Smooth muscle cell (in vitro differentiated cells): Measurements from ENCODE around the gene XYLB. TPM values are rescaled to one million over a fixed set of nuclear protein-coding genes. Genes with fewer than 3 reads are reported as not detected.
"Not testable (repeated sequence)": the region's sequence is repeated elsewhere in the genome, so short reads cannot be mapped to it uniquely, and the experiment has no call there.

Experiments
- DNase-seq: peaks from one replicate; lab custom pipeline; 2025; ENCODE audit not compliant: unreplicated experiment; lab: John Stamatoyannopoulos, UW
- H2AFZ ChIP-seq: fragments of 200-600 bp; sonication (generic); 2 replicates; pipeline ENCODE4 v1.6.0; 2016; ENCODE audit warnings: antibody characterized with exemption, low read depth, mild to moderate bottlenecking
- H3F3A ChIP-seq: fragments of 200-600 bp; sonication (generic); 2 replicates; pipeline ENCODE4 v1.6.0; 2017; ENCODE audit warnings: antibody characterized with exemption, low read depth
- H3K27ac ChIP-seq: fragments of 200-600 bp; sonication (generic); 2 replicates; pipeline ENCODE4 v1.5.1; 2016; ENCODE audit warnings: low read depth, mild to moderate bottlenecking
- H3K27me3 ChIP-seq: fragments of 200-600 bp; sonication (generic); 2 replicates; pipeline ENCODE4 v1.6.1; 2016; ENCODE audit warnings: low read depth, mild to moderate bottlenecking
- H3K36me3 ChIP-seq: fragments of 200-600 bp; sonication (generic); 2 replicates; pipeline ENCODE4 v1.5.1; 2016; ENCODE audit warnings: low read depth
- H3K4me1 ChIP-seq: fragments of 200-600 bp; sonication (generic); 2 replicates; pipeline ENCODE4 v1.5.1; 2016; ENCODE audit warnings: low read depth
- H3K4me2 ChIP-seq: fragments of 200-600 bp; sonication (generic); 2 replicates; pipeline ENCODE4 v1.6.0; 2016; ENCODE audit warnings: mild to moderate bottlenecking
- H3K4me3 ChIP-seq: fragments of 200-600 bp; sonication (generic); 2 replicates; pipeline ENCODE4 v1.5.1; 2016; ENCODE audit warnings: mild to moderate bottlenecking
- H3K79me2 ChIP-seq: fragments of 200-600 bp; sonication (generic); 2 replicates; pipeline ENCODE4 v1.6.0; 2016; ENCODE audit warnings: low read depth, mild to moderate bottlenecking
- H3K9ac ChIP-seq: fragments of 200-600 bp; sonication (generic); 2 replicates; pipeline ENCODE4 v1.6.0; 2016; ENCODE audit warnings: low read depth
- H3K9me3 ChIP-seq: fragments of 200-600 bp; sonication (generic); replicated peaks from 2 replicates; pipeline ENCODE4 v1.5.1; 2016; ENCODE audit warnings: low read depth
- H4K20me1 ChIP-seq: fragments of 200-600 bp; sonication (generic); 2 replicates; pipeline ENCODE4 v1.6.0; 2016; ENCODE audit warnings: low read depth
- WGBS: methylation state at CpG from one replicate; pipeline ENCODE4 v1.1.7; 2016; ENCODE audit warnings: low lambda C conversion rate; 5-methylcytosine and 5-hydroxymethylcytosine counted together
- polyA plus RNA-seq: library from polyadenylated mRNA; unstranded; fragments of >200 nt; fragmentation: Nextera tagmentation; extraction: Ambion mirVana; gene quantifications from 2 replicates; pipeline ENCODE4 v1.2.1, GENCODE V29; 2016
- total RNA-seq: library from RNA; depleted of rRNA; stranded (reverse); fragments of >200 nt; gene quantifications from 2 replicates; pipeline ENCODE4 v1.2.3, GENCODE V29; 2014
- TF ChIP-seq, protein P1 (sequence below): fragments of 200-600 bp; sonication (generic); IDR thresholded peaks from 2 replicates; pipeline ENCODE4 v1.5.1; 2017; ENCODE audit warnings: borderline replicate concordance, mild to moderate bottlenecking, antibody characterized with exemption; ENCODE audit not compliant: insufficient read depth, poor library complexity, severe bottlenecking

The XYLB gene
- 0.40 and 2.0 TPM in 2 replicates for total RNA-seq
- polyA plus RNA-seq, result 0.61 and 1.5 TPM in 2 replicates

- H3K27ac ChIP-seq, result no peak within 1 kb of the TSS
- TF ChIP-seq, protein P1, sequence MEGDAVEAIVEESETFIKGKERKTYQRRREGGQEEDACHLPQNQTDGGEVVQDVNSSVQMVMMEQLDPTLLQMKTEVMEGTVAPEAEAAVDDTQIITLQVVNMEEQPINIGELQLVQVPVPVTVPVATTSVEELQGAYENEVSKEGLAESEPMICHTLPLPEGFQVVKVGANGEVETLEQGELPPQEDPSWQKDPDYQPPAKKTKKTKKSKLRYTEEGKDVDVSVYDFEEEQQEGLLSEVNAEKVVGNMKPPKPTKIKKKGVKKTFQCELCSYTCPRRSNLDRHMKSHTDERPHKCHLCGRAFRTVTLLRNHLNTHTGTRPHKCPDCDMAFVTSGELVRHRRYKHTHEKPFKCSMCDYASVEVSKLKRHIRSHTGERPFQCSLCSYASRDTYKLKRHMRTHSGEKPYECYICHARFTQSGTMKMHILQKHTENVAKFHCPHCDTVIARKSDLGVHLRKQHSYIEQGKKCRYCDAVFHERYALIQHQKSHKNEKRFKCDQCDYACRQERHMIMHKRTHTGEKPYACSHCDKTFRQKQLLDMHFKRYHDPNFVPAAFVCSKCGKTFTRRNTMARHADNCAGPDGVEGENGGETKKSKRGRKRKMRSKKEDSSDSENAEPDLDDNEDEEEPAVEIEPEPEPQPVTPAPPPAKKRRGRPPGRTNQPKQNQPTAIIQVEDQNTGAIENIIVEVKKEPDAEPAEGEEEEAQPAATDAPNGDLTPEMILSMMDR, result peak; percentile 68
- peak; percentile 52 for DNase-seq
Measured at GRCh38 chr3:38346587-38347410, at the start of gene XYLB. Gene XYLB, plus strand, starts transcription at chr3:38346785. Its CDS starts 84 bp downstream, at chr3:38346869.

DNA sequence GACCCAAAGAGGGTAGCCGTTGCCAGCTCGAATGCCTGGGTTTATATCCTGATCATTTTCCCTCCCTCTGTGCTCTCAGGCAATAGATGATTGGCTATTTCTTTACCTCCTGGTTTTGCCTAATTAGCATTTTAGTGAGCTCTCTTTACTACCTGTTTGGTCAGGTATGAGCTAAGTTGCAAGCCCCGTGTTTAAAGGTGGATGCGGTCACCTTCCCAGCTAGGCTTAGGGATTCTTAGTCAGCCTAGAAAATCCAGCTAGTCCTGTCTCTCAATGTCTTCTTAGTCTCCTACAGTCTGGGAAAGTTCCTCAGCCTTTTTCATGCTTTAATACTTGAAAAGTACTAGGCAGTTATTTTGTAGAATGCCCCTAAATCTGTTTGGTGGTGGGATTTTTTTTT is 49.5 kb upstream of the XYLB start:
- not testable (repeated sequence) for DNase-seq, H4K20me1 ChIP-seq

More at GRCh38 chr3:38346587-38347410, at the start of gene XYLB:
- Histone ChIP-seq H2AFZ (peak within 1 kb of the TSS; percentile 96), H3K4me3 (peak within 1 kb of the TSS; percentile 77), H3K27me3 (no peaks in the 10 kb centered on the region), H3F3A (no peaks in the 10 kb centered on the region), H3K9ac (no peak within 1 kb of the TSS), H3K36me3 (no peaks in the 10 kb centered on the region), H3K4me2 (peak within 1 kb of the TSS; percentile 97), H4K20me1 (no peaks in the 10 kb centered on the region), H3K4me1 (no peaks in the 10 kb centered on the region), H3K9me3 (no peaks in the 10 kb centered on the region), H3K79me2 (no peaks in the 10 kb centered on the region)
- WGBS, result 4% methylated on average over 65 of the region's 85 CpGs

DNA sequence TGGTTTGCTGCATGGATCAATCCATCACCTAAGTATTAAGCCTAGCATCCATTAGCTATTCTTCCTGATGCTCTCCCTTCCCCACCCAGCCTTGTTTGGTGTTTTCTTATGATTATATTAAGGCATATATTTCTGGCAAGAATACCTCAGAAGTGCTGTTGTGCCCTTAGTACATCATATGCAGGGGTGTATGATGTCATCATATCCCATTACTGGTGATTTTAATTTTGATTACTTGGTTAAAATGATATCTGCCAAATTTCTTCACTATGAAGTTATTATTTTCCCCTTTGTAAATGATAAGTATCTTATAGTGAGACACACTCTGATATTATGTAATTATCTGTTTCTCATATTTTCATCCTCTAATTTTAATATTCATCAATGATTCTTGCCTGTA is 49.0 kb upstream of the XYLB start:
- no peak overlapping the region for H3K4me3 ChIP-seq
- no peaks in the 10 kb centered on the region for H3K4me1 ChIP-seq
- H3K79me2 ChIP-seq, result no peaks in the 10 kb centered on the region
- no peak overlapping the region for H3K9ac ChIP-seq
- no peaks in the 10 kb centered on the region for H3K9me3 ChIP-seq
- no peaks in the 10 kb centered on the region for H4K20me1 ChIP-seq
- no peak overlapping the region for H3K4me2 ChIP-seq
- no peak overlapping the region for H2AFZ ChIP-seq
- H3K27me3 ChIP-seq, result no peaks in the 10 kb centered on the region
- H3F3A ChIP-seq, result no peaks in the 10 kb centered on the region
- TF ChIP-seq, protein P1, result no peak
- H3K27ac ChIP-seq, result no peak overlapping the region
- H3K36me3 ChIP-seq, result no peaks in the 10 kb centered on the region
- DNase-seq, result no peak

More for the DNA sequence above, 49.5 kb upstream of the XYLB start:
- H3K27ac ChIP-seq, H3K4me2 ChIP-seq, H2AFZ ChIP-seq, H3K27me3 ChIP-seq, H3K4me3 ChIP-seq, H3K4me1 ChIP-seq, H3K9ac ChIP-seq, H3K9me3 ChIP-seq, H3F3A ChIP-seq, H3K79me2 ChIP-seq, H3K36me3 ChIP-seq: not testable (repeated sequence)
- WGBS, result 67% methylated on average over 4 of the region's 4 CpGs

- Histone ChIP-seq H3K9me3 (no peaks in the 10 kb centered on the region), H3K27me3 (no peaks in the 10 kb centered on the region), H3K4me2 (no peak overlapping the region), H3K9ac (no peak overlapping the region), H2AFZ (no peak overlapping the region), H3K4me1 (no peaks in the 10 kb centered on the region), H3K79me2 (no peaks in the 10 kb centered on the region), H4K20me1 (no peaks in the 10 kb centered on the region), H3F3A (no peaks in the 10 kb centered on the region), H3K4me3 (no peak overlapping the region), H3K36me3 (no peaks in the 10 kb centered on the region), H3K27ac (no peak overlapping the region)
- no peak for DNase-seq
- TF ChIP-seq, protein P1, result peak; percentile 20
- 87% methylated on average over 5 of the region's 5 CpGs for WGBS
Measured at GRCh38 chr3:38297947-38298711, 48.5 kb upstream of the XYLB start.
